HL-60/S4 treated with retinoic acid at 250 ng/mL for 4 days and 3 days (cell line): ENCODE measurements around the gene PPFIA1.

ENCODE experiments used
- in situ Hi-C: fragments of 300-500 bp; cut with MboI; formaldehyde crosslinking; loops from 2 replicates; pipeline ENCODE4 v1.7.0; 2022; ENCODE audit warnings: low sequenced_read_pairs

The PPFIA1 gene

DNA sequence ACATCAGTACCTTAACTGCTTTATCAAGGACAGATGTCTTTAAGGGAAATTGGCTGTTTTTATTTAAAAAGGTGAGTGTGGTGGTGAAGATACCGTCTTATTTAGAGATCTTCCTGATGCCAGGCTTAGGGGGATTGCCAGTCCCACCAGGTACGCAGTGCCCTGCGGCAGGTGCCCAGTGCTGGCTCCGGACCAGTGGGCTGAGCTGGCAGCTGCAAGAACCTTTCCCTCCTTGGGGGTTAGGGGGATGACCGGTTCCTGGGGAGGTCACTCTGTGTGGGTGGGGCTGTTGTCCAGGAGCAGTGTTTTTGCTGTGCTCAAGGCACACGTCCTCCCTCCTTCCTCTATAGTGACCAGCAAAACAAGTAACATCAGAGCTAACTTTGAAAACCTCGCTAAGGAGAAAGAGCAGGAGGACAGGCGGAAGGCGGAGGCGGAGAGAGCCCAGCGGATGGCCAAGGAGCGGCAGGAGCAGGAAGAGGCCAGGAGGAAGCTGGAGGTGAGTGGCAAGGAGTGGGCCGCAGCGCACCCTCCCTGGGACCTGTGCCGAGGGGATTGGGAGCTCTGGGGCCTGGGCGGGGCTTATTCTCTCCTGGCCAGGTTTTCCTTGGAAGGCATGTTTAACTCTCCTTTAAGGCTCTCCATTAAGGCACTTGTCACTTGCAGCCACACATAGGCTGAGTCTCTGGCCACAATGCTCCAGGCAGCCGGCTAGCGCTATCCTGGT is 158.4 kb downstream of the PPFIA1 start:
- in situ Hi-C loops = no loop called here

DNA sequence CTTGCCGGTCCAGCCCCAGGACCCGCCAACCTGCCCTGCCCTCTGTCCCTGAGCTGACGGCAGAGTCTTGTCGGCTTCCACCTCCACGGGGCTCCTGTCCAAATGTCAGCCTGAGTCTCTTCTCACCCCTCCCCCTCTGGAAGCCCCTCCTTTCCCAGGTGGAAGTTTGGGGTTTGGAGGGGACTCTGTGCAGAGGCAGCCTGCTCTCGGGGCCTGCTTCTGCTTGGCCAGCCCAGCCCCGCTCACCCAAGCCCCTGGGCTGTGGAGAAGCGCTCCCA is 158.9 kb downstream of the PPFIA1 start:
- in situ Hi-C loops = no loop called here

DNA sequence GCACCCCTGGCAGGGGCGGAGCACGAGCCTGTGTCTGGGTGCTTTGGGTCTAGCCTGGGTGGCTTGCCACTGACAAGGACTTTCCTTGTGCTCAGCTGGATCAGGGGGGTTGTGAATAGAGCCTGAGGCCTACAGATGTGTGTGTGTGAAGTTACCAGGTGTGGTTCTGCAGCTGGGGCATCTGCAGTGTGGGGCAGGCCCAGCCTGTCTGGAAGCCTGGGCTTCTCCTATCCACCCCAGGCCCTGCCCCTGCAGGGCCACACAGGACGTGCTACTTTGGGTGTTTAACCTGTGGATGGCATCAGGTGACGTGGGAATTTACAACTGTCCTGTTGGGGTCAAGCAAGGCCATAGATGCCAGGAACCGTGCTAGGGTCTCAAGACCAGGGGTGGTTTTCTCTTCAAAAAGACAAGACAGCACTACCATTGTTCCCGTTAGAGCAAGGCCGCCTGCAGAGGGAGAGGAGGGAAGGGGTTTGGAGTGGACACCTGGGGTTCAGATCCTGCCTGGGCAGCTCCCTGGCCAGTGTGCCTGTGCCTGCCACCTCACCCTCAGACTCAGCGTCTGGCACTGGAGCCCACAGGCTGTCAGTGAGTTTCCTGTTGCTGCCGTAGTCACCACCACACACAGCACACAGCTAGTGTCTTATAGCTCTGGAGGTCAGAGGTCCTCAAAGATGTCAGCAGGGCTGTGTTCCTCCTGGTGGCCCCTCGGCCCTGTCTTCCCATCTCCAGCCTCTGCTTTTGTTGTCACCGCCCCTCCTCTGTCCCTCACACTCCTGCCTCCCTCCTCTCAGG is 159.4 kb downstream of the PPFIA1 start:
- in situ Hi-C loops = no loop called here

DNA sequence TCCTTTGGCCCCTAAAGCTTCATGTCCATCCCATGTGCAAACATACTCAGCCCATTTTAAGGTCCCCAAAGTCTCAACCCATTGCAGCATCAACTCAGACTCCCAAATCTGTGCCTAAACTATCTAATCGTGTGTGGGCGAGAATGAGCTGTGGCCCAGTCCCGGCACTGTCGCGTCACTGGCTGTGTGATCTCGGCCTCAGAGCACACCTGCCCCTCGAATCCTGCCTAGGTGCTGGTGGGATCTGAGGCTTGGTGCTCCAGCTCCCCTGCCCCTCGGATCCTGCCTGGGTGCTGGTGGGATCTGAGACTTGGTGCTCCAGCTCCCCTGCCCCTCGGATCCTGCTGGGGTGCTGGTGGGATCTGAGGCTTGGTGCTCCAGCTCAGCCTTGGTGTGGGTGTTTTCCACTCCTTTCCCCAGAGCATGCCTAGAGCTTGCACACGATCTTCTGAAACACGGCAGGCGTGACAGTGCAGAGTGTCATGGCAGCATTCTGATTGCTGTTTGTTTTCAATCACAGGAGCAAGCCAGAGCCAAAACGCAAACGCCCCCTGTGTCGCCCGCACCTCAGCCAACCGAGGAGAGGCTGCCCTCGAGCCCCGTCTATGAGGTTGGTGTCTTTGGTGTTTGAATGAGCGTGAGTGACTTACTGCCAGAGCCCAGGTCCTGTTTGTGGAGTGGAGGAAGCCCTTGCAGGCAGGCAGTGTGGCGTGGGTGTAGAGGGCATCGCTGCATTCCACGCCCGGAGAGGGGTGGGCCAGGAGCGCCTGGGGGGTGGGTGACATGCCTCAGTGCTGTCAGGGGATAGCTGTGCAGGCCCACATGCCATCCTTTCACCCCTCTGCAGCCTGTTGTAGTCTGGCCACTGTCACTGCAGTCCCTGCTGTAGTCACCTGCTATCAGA is 160.4 kb downstream of the PPFIA1 start:
- in situ Hi-C loops = no loop called here

DNA sequence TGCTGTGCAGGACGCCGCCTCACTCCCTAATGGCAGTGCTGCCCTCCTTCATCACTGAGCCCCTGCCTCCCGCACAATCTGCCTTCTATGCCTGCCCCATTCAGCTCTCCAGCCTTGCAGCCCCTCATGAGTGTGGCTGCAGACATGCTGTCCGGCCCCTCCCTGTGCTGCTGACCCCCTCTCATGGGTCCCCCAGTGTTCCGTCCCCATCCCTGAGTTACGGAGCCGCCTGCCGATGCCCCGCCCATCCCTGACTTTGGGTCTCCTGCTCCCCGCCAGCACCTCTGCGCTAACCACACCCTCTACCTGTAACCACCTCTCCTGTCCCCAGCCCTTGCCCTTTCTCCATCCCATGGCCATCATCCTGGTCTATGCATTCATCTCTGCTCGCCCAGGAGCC is 161.1 kb downstream of the PPFIA1 start:
- in situ Hi-C loops = no loop called here

DNA sequence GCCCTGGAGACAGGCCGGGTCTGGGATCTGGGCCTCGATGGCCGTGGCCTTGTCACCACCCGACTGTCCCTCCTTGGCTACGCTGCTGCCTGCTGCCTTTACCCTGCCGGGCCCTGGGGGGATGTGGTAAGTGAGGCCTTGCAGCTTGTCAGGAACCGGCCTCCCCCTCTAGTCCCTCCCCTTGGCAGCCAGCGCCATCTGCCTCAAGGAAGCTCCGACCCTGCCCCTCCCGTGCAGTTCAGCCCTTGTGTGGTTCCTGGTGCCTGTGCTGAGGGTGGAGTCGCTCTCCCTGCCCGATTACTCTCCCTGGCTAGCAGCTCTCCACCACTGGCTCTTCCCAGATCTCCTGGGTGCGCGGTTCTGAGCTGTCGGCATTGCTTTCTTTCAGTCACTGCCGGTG is 161.6 kb downstream of the PPFIA1 start:
- in situ Hi-C loops = no loop called here

DNA sequence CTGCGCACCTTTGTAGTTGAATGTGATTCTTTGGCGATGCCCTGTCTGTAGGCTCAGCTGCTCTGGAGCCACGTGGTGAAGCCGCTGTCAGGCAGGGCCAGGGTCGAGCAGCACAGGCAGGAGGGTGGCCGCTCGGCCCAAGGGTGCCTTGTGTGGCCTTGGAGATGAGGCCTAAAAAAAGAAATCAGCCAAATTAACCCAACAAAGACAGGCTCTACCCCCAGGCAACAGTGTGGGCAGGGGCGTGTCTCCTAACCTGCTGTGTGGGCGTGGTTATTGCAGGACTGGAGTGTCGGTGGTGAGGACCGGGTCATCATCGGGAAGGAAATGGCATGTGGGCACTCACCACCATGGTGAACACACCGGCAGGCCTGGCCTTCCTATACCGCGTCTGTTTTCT is 162.1 kb downstream of the PPFIA1 start:
- in situ Hi-C loops = no loop called here

DNA sequence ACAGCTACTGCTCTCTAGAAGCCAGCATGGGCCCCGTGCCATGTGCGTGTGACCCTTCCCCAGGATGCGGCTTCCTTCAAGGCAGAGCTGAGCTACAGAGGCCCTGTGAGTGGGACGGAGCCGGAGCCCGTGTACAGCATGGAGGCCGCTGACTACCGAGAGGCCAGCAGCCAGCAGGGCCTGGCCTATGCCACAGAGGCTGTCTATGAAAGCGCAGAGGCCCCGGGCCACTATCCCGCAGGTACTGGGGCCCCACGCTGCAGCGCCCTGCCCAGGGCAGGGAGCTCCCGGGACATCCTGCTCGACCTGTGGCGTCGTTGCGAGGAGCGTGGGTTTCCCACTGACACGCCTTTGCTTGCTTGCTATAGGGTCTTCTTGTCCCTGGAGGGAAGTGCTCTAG is 162.5 kb downstream of the PPFIA1 start:
- in situ Hi-C loops = no loop called here

DNA sequence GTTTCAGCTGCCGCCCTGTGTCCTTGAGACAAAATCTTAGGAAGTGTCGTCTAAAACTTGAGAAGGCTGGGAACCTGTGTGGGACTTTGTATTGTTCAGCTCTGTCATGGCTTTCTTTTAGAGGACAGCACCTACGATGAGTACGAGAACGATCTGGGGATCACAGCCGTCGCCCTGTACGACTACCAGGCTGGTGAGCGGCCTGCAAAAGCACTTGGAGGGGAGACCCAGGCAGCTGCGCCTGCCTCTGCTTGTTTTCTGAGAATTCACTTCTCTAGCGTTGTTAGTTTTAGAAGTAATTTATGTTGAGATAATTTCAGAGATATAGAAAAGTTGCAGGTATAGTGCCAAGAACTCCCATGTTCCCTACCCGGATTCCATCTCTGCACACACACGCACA is 163.0 kb downstream of the PPFIA1 start:
- in situ Hi-C loops = no loop called here
